ENCODE results near the gene ZNF121. TPM values are rescaled to one million over a fixed set of nuclear protein-coding genes. Genes with fewer than 3 reads are reported as not detected.
"Not testable (repeated sequence)": the region's sequence is repeated elsewhere in the genome, so short reads cannot be mapped to it uniquely, and the experiment has no call there.

The ZNF121 gene
- total RNA-seq, 1 experiment from 2014 or later: 35.5 TPM

DNA sequence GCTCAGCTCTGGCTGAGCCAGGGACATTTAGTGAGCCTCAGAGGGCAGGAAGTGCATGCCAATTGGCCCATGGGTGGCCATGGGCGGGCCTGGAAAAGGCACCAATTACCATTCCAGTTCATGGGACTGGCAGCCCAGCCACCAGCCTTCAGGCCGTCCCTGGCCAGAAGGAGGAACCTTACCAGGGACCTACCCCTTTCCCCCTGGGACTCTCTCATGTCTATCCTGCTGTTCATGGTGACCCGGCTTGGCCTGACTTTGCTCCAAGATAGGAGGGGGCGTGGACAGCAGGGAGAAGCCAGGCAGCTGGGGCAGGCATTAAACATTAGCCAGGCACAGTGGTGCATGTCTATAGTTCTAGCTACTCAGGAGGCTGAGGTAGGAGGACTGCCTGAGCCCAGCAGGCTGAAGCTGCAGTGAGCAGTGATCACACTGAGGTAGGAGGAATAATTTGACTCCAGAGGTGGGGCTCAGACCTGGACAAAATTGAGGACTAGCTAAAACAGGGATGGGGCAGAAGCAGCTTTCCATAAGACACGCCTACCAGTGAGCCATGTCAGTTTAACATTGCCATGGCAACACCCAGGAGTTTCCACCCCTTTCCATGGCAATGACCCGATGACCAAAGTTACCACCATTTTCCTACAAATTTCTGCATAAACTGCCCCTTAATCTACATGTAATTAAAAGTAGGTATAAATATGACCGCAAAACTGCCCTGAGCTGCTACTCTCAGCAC lies 31.6 kb downstream of the ZNF121 start:
- Histone ChIP-seq H3K27me3 (replicated peaks; ENCODE audit: control insufficient read depth, insufficient read depth, low read length) (no peaks in the 10 kb centered on the region), H3K4me1 (no peaks in the 10 kb centered on the region), H3K9me3 (peaks cover 12% of the 10 kb centered on the region), H3K36me3 (ENCODE audit: control insufficient read depth, insufficient read depth, low read length) (no peaks in the 10 kb centered on the region; the same call in 1 of the 2 replicates), H3K4me3 (ENCODE audit: low read depth, low read length) (no peak overlapping the region)
- H3K4me3 Mint-ChIP-seq (ENCODE audit: unreplicated experiment): no peak overlapping the region
- ChIA-PET POLR2A (no interaction called here), CTCF (no interaction called here)
- DNase-seq: no peak
- H3K36me3 Mint-ChIP-seq (ENCODE audit: insufficient read depth, unreplicated experiment): no peaks in the 10 kb centered on the region
- intact Hi-C loops (cut with micrococcal nuclease; ENCODE audit: unreplicated experiment): no loop called here
- H3K4me1 Mint-ChIP-seq (ENCODE audit: low read depth, unreplicated experiment): no peaks in the 10 kb centered on the region
- H3K9me3 Mint-ChIP-seq (ENCODE audit: unreplicated experiment): peaks cover 16% of the 10 kb centered on the region
- no peak overlapping the region for H3K27ac Mint-ChIP-seq (ENCODE audit: unreplicated experiment)
- no TSS peak for BruUV-seq (replicated peaks)
- TF ChIP-seq, protein P1, sequence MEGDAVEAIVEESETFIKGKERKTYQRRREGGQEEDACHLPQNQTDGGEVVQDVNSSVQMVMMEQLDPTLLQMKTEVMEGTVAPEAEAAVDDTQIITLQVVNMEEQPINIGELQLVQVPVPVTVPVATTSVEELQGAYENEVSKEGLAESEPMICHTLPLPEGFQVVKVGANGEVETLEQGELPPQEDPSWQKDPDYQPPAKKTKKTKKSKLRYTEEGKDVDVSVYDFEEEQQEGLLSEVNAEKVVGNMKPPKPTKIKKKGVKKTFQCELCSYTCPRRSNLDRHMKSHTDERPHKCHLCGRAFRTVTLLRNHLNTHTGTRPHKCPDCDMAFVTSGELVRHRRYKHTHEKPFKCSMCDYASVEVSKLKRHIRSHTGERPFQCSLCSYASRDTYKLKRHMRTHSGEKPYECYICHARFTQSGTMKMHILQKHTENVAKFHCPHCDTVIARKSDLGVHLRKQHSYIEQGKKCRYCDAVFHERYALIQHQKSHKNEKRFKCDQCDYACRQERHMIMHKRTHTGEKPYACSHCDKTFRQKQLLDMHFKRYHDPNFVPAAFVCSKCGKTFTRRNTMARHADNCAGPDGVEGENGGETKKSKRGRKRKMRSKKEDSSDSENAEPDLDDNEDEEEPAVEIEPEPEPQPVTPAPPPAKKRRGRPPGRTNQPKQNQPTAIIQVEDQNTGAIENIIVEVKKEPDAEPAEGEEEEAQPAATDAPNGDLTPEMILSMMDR (IDR thresholded peaks at IDR 0.05; ENCODE audit: insufficient read depth in 1 of 2, low read depth in 1 of 2, low read length in 1 of 2, severe bottlenecking in 1 of 2, unreplicated experiment in 1 of 2): no peak
- no peaks in the 10 kb centered on the region for H3K27me3 Mint-ChIP-seq (ENCODE audit: insufficient read depth, unreplicated experiment)

DNA sequence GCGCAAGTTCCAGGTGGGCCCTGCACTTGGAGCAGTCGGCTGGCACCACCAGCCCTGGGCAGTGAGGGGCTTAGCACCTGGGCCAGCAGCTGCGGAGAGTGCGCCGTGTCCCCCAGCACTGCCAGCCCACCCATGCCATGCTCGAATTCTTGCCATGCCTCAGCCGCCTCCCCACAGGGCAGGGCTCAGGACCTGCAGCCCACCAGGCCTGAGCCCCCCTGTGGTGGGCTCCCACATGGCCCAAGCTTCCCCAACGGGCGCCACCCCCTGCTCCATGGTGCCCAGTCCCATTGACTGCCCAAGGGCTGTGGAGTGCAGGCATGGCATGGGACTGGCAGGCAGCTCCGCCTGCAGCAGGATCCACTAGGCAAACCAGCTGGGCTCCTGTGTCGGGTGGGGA lies 36.4 kb downstream of the ZNF121 start:
- H3K27ac Mint-ChIP-seq (ENCODE audit: unreplicated experiment): no peak overlapping the region
- no peaks in the 10 kb centered on the region for H3K27me3 ChIP-seq (replicated peaks; ENCODE audit: control insufficient read depth, insufficient read depth, low read length)
- ChIA-PET CTCF (no interaction called here), POLR2A (no interaction called here)
- peaks cover 9% of the 10 kb centered on the region for H3K9me3 ChIP-seq
- H3K4me3 ChIP-seq (ENCODE audit: low read depth, low read length): no peak overlapping the region
- TF ChIP-seq, protein P1 (IDR thresholded peaks at IDR 0.05; ENCODE audit: insufficient read depth in 1 of 2, low read depth in 1 of 2, low read length in 1 of 2, severe bottlenecking in 1 of 2, unreplicated experiment in 1 of 2): no peak
- no peaks in the 10 kb centered on the region for H3K27me3 Mint-ChIP-seq (ENCODE audit: insufficient read depth, unreplicated experiment)
- no peaks in the 10 kb centered on the region for H3K4me1 Mint-ChIP-seq (ENCODE audit: low read depth, unreplicated experiment)
- no peak for DNase-seq
- H3K9me3 Mint-ChIP-seq (ENCODE audit: unreplicated experiment): peaks cover 16% of the 10 kb centered on the region
- H3K4me3 Mint-ChIP-seq (ENCODE audit: unreplicated experiment): no peak overlapping the region
- H3K4me1 ChIP-seq: no peaks in the 10 kb centered on the region
- H3K36me3 Mint-ChIP-seq (ENCODE audit: insufficient read depth, unreplicated experiment): no peaks in the 10 kb centered on the region
- intact Hi-C loops (cut with micrococcal nuclease; ENCODE audit: unreplicated experiment): no loop called here
- H3K36me3 ChIP-seq (ENCODE audit: control insufficient read depth, insufficient read depth, low read length): no peaks in the 10 kb centered on the region; the same call in 1 of the 2 replicates
- BruUV-seq (replicated peaks): no TSS peak

DNA sequence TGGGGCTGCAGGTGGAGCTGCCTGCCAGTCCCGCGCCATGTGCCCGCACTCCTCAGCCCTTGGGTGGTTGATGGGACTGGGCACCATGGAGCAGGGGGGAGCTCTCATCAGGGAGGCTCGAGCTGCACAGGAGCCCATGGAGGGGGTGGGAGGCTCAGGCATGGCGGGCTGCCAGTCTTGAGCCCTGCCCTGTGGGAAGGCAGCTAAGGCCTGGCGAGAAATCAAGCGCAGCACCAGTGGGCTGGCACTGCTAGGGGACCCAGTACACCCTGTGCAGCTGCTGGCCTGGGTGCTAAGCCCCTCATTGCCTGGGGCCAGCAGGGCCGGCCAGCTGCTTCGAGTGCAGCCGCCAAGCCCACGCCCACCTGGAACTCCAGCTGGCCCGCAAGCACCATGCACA lies 43.0 kb downstream of the ZNF121 start:
- H3K4me3 Mint-ChIP-seq (ENCODE audit: unreplicated experiment); CTCF ChIA-PET; intact Hi-C loops (cut with micrococcal nuclease; ENCODE audit: unreplicated experiment); H3K36me3 ChIP-seq (ENCODE audit: control insufficient read depth, insufficient read depth, low read length); H3K4me1 Mint-ChIP-seq (ENCODE audit: low read depth, unreplicated experiment); H3K27me3 ChIP-seq (replicated peaks; ENCODE audit: control insufficient read depth, insufficient read depth, low read length); DNase-seq; H3K4me1 ChIP-seq; H3K36me3 Mint-ChIP-seq (ENCODE audit: insufficient read depth, unreplicated experiment); POLR2A ChIA-PET; BruUV-seq (replicated peaks); H3K4me3 ChIP-seq (ENCODE audit: low read depth, low read length); H3K27ac Mint-ChIP-seq (ENCODE audit: unreplicated experiment); H3K27me3 Mint-ChIP-seq (ENCODE audit: insufficient read depth, unreplicated experiment): not testable (repeated sequence)
- H3K9me3 ChIP-seq: peaks cover 11% of the 10 kb centered on the region; the same call in 1 of the 2 replicates
- H3K9me3 Mint-ChIP-seq (ENCODE audit: unreplicated experiment): peaks cover 15% of the 10 kb centered on the region

DNA sequence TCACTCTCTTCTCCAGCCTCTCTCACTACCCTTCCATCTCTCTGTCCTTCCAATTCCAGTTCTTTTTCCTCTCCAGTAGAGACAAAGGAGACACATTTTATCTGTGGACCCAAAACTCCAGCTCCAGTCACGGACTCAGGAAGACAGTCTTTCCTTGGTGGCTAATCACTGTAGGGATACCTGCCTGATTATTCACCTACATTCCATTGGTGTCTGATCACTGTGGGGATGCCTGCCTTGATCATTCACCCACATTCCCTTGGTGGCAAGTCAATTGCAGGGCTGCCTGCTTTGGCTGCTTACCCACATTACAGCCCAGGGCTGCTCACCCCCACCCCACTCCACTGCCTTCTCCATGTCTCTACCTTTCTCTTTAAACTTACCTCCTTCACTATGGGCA lies 44.4 kb downstream of the ZNF121 start:
- intact Hi-C loops (cut with micrococcal nuclease; ENCODE audit: unreplicated experiment): loop anchor here (10.0 kb wide), 1 partner anchor 105 kb away; the partner anchor contains the start of gene ZNF266
- H3K36me3 Mint-ChIP-seq (ENCODE audit: insufficient read depth, unreplicated experiment); POLR2A ChIA-PET: not testable (repeated sequence)

DNA sequence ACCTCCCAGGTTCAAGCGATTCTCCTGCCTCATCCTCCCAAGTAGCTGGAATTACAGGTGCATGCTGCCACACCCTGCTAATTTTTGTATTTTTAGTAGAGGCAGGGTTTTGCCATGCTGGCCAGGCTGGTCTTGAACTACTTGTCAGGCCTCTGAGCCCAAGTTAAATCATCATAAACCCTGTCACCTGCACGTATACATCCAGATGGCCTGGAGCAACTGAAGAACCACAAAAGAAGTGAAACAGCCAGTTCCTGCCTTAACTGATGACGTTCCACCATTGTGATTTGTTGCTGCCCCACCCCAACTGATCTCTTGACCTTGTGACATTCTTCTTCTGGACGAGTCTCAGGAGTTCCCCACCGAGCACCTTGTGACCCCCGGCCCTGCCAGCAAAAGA lies 45.1 kb downstream of the ZNF121 start:
- peak overlapping the region; percentile 11 for H3K4me3 Mint-ChIP-seq (ENCODE audit: unreplicated experiment)
- BruUV-seq (replicated peaks); H3K27me3 Mint-ChIP-seq (ENCODE audit: insufficient read depth, unreplicated experiment); POLR2A ChIA-PET; H3K27me3 ChIP-seq (replicated peaks; ENCODE audit: control insufficient read depth, insufficient read depth, low read length); DNase-seq; H3K27ac Mint-ChIP-seq (ENCODE audit: unreplicated experiment); H3K4me1 Mint-ChIP-seq (ENCODE audit: low read depth, unreplicated experiment); H3K36me3 ChIP-seq (ENCODE audit: control insufficient read depth, insufficient read depth, low read length); H3K4me1 ChIP-seq; CTCF ChIA-PET: not testable (repeated sequence)
- Histone ChIP-seq H3K4me3 (ENCODE audit: low read depth, low read length) (peak overlapping the region; percentile 57), H3K9me3 (peaks cover 11% of the 10 kb centered on the region; the same call in 1 of the 2 replicates)
- H3K36me3 Mint-ChIP-seq (ENCODE audit: insufficient read depth, unreplicated experiment): peaks cover 13% of the 10 kb centered on the region
- peaks cover 15% of the 10 kb centered on the region for H3K9me3 Mint-ChIP-seq (ENCODE audit: unreplicated experiment)
- intact Hi-C loops (cut with micrococcal nuclease; ENCODE audit: unreplicated experiment): loop anchor here (10.0 kb wide), 1 partner anchor 104 kb away; the partner anchor contains the start of gene ZNF266

More for the DNA sequence above, 44.4 kb downstream of the ZNF121 start:
- H3K27me3 ChIP-seq (replicated peaks; ENCODE audit: control insufficient read depth, insufficient read depth, low read length); H3K36me3 ChIP-seq (ENCODE audit: control insufficient read depth, insufficient read depth, low read length); DNase-seq; H3K4me1 Mint-ChIP-seq (ENCODE audit: low read depth, unreplicated experiment); H3K4me1 ChIP-seq; CTCF ChIA-PET; H3K27me3 Mint-ChIP-seq (ENCODE audit: insufficient read depth, unreplicated experiment); BruUV-seq (replicated peaks); H3K4me3 ChIP-seq (ENCODE audit: low read depth, low read length): not testable (repeated sequence)
- Mint-ChIP-seq H3K9me3 (ENCODE audit: unreplicated experiment) (peaks cover 15% of the 10 kb centered on the region), H3K4me3 (ENCODE audit: unreplicated experiment) (peak overlapping the region; percentile 11), H3K27ac (ENCODE audit: unreplicated experiment) (peak overlapping the region; percentile 23)
- peaks cover 11% of the 10 kb centered on the region; the same call in 1 of the 2 replicates for H3K9me3 ChIP-seq
